A549 (cell line): Measurements from ENCODE around the gene DNAH11.
"Not testable (repeated sequence)": the region's sequence is repeated elsewhere in the genome, so short reads cannot be mapped to it uniquely, and the experiment has no call there.

ENCODE experiments used
- BCL3 ChIP-seq: fragments of >200 bp; sonication (Bioruptor Twin); formaldehyde crosslinking; IDR thresholded peaks from 3 replicates; pipeline ENCODE4 v1.6.1; 2016
- BHLHE40 ChIP-seq: IDR thresholded peaks from 2 replicates; pipeline ENCODE4 v1.6.1; 2012; ENCODE audit warnings: low read depth, low read length, inconsistent platforms
- CBX8 ChIP-seq: fragments of 200-600 bp; sonication (generic); IDR thresholded peaks from 2 replicates; pipeline ENCODE4 v1.6.1; 2016
- CEBPB ChIP-seq, 2 experiments: fragments of >200 bp in 1 of 2; sonication (Bioruptor Twin) in 1 of 2; formaldehyde crosslinking in 1 of 2; IDR thresholded peaks; 2 replicates each; pipeline ENCODE4 v1.6.1; 2012 to 2016
- CTCF ChIP-seq: fragments of >200 bp; sonication (Bioruptor Twin); formaldehyde crosslinking; IDR thresholded peaks from 3 replicates; pipeline ENCODE4 v1.5.1; 2016
- EHMT2 ChIP-seq: fragments of 200-600 bp; sonication (generic); IDR thresholded peaks from 2 replicates; pipeline ENCODE4 v1.6.1; 2016; ENCODE audit warnings: antibody characterized with exemption, low read depth, mild to moderate bottlenecking, moderate library complexity
- ELK1 ChIP-seq: fragments of 150-350 bp; IDR thresholded peaks from 2 replicates; pipeline ENCODE4 v1.6.1; 2014; ENCODE audit warnings: low read depth, mild to moderate bottlenecking, low read length
- EP300 ChIP-seq, 2 experiments: fragments of >200 bp; sonication (Bioruptor Twin); formaldehyde crosslinking; IDR thresholded peaks; 2 replicates in 1 of 2; 3 replicates in 1 of 2; pipeline ENCODE4 v1.6.1; 2016 to 2017
- FOSL2 ChIP-seq, 2 experiments: fragments of 450-650 bp in 1 of 2; fragments of >200 bp in 1 of 2; sonication (Bioruptor Twin) in 1 of 2; formaldehyde crosslinking; IDR thresholded peaks; 2 replicates each; pipeline versions ENCODE4 v1.5.0 to v1.6.1; 2016 to 2020; ENCODE audit warnings: mild to moderate bottlenecking in 1 of 2, moderate library complexity in 1 of 2
- NFE2L2 ChIP-seq: fragments of 150-350 bp; conservative IDR thresholded peaks from 2 replicates; pipeline ENCODE4 v1.6.1; 2014; ENCODE audit warnings: low read length
- NR3C1 ChIP-seq: fragments of >200 bp; sonication (Bioruptor Twin); formaldehyde crosslinking; IDR thresholded peaks from 3 replicates; pipeline ENCODE4 v1.6.1; 2017
- POLR2A ChIP-seq: IDR thresholded peaks from 2 replicates; pipeline ENCODE4 v1.6.1; 2012; ENCODE audit warnings: mild to moderate bottlenecking, low read length
- REST ChIP-seq: fragments of 200-600 bp; sonication (generic); IDR thresholded peaks from 2 replicates; pipeline ENCODE4 v1.6.1; 2016; ENCODE audit warnings: antibody characterized with exemption, mild to moderate bottlenecking, moderate library complexity

- not testable (repeated sequence) for TF ChIP-seq CTCF; BHLHE40; POLR2A; REST; ELK1; CEBPB (IDR thresholded peaks at IDR 0.05); NR3C1; NFE2L2; FOSL2 (IDR thresholded peaks at IDR 0.05); FOSL2 (CRISPR knock-in tag; IDR thresholded peaks at IDR 0.05); EP300 (IDR thresholded peaks at IDR 0.05); EHMT2; BCL3; CBX8
These were observed 322.9 kb downstream of the DNAH11 start for GRCh38 chr7:21865631-21866204.
